AG04450 (cell line): ENCODE measurements around the gene CCDC91. TPM values are rescaled to one million over a fixed set of nuclear protein-coding genes. Genes with fewer than 3 reads are reported as not detected.

Experiments used
- CTCF ChIA-PET: fragments of 300-600, 350-600 bp; formaldehyde crosslinking; extraction: SDS; loops from one replicate; lab custom pipeline; 2022; ENCODE audit warnings: antibody characterized with exemption, inconsistent platforms; lab: Charles Lee
- POLR2A ChIA-PET: fragments of 350-600 bp; formaldehyde crosslinking; extraction: SDS; loops from one replicate; lab custom pipeline; 2021; ENCODE audit warnings: antibody characterized with exemption, inconsistent platforms; lab: Yijun Ruan, JAX
- DNase-seq: peaks from one replicate; pipeline ENCODE4 v3.0.0-alpha.2; 2011; ENCODE audit warnings: low read depth, low spot score
- H3K27ac ChIP-seq: one replicate; pipeline ENCODE4 v1.5.1; 2012; ENCODE audit warnings: low read depth, low read length, control low read depth
- H3K27me3 ChIP-seq: one replicate; pipeline ENCODE4 v1.6.0; 2012; ENCODE audit warnings: low read length; ENCODE audit not compliant: control insufficient read depth, insufficient read depth
- H3K4me3 ChIP-seq: 2 replicates; pipeline ENCODE4 v1.5.1; 2011; ENCODE audit warnings: mild to moderate bottlenecking, low read depth, low read length, control low read depth
- H3K9me3 ChIP-seq: 2 replicates; pipeline ENCODE4 v1.5.1; 2012; ENCODE audit warnings: low read length; ENCODE audit not compliant: control insufficient read depth, insufficient read depth
- polyA plus RNA-seq: library from polyadenylated mRNA; depleted of rRNA; stranded (reverse); fragments of >200 nt; gene quantifications from 2 replicates; pipeline ENCODE4 v1.2.3, GENCODE V29; 2011
- TF ChIP-seq, protein P1 (sequence below): IDR thresholded peaks from 2 replicates; pipeline ENCODE4 v1.5.1; 2011; ENCODE audit warnings: low read depth, low read length, control low read depth, inconsistent platforms

The CCDC91 gene
- polyA plus RNA-seq, 1 experiment: 21.0 TPM

DNA sequence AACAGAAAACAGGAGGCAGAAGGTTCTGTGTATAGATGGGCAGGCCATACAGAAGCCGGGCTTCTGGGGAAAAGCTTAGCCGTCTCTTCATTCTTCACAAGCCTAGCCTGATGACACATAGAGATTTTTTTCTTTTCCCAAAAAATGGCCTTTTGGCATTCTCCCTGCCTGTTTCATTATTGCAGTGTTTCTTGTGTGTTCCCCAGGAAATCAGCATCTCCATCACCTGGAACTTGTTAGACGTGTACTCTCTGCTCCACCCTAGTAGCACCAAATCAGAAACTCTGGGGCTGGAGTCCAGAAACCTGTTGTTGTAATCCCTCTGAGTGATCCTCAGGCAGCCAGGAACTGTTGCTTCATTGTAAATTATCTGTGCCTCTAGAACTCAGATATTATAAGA, 388.1 kb downstream of the CCDC91 start:
- H3K4me3 ChIP-seq: no peak overlapping the region
- no peak overlapping the region for H3K27ac ChIP-seq
- TF ChIP-seq, protein P1, sequence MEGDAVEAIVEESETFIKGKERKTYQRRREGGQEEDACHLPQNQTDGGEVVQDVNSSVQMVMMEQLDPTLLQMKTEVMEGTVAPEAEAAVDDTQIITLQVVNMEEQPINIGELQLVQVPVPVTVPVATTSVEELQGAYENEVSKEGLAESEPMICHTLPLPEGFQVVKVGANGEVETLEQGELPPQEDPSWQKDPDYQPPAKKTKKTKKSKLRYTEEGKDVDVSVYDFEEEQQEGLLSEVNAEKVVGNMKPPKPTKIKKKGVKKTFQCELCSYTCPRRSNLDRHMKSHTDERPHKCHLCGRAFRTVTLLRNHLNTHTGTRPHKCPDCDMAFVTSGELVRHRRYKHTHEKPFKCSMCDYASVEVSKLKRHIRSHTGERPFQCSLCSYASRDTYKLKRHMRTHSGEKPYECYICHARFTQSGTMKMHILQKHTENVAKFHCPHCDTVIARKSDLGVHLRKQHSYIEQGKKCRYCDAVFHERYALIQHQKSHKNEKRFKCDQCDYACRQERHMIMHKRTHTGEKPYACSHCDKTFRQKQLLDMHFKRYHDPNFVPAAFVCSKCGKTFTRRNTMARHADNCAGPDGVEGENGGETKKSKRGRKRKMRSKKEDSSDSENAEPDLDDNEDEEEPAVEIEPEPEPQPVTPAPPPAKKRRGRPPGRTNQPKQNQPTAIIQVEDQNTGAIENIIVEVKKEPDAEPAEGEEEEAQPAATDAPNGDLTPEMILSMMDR: no peak
- ChIA-PET CTCF (no interaction called here), POLR2A (no interaction called here)
- no peak for DNase-seq
- no peaks in the 10 kb centered on the region; the same call in 1 of the 2 replicates for H3K9me3 ChIP-seq
- H3K27me3 ChIP-seq: no peaks in the 10 kb centered on the region

DNA sequence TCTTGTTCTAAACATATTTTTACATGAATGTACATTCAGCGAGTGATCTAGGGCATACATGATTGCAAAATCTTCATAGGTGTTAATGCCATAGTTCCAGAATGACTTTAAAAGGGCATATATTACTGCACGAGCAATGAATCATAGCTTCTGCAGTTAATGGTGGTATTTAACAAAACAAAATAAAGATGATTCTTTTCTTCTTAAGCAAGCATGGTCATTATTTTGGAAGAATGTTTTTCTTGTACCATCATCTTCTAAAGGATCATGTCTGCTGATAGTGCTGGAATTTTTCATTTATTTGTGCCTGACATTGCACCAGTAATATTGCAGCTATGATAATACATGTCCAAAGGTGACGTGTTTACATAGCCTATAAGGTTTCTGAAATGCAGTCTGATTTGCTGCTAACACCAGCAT, 388.6 kb downstream of the CCDC91 start:
- Histone ChIP-seq H3K9me3 (no peaks in the 10 kb centered on the region; the same call in 1 of the 2 replicates), H3K4me3 (no peak overlapping the region), H3K27me3 (no peaks in the 10 kb centered on the region), H3K27ac (no peak overlapping the region)
- CTCF ChIA-PET: no interaction called here
- TF ChIP-seq, protein P1: no peak
- POLR2A ChIA-PET: interaction anchor here (0.9 kb wide), 1 partner anchor 9 kb away, joined by 3 read pairs; no protein-coding TSS in a partner anchor
- no peak for DNase-seq

DNA sequence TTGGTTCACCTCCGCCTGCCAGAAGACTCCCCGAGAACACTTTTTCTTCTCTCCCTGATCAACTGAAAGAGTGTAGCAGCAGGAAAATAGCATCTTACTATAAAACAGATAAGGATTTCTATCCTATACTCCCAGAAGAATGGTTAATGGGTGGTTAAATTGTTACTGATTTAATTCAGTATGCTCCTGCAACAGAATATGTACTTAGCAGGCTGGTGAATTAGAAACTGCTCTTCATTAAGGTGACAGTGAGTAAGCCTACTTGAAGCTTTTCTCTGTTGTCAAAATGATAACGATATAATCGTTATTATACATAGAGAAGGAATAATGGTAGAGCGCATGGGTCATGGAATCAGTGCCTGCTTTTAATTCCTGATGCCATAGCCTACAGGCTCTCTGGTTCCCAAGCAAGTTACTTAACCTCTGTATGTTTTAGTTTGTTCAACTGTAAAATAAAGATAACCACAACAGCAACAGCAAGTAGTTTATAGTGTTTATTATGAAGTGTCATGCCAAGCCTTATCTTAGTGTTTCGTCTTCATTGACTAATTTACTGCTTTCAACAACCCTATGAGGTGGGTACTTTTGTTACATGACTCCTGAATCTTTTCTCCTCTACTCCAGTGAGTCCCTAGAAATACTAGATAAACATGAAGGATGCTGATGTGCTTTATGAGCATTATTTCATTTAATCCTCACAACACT, 392.6 kb downstream of the CCDC91 start:
- TF ChIP-seq, protein P1: no peak
- Histone ChIP-seq H3K27me3 (no peaks in the 10 kb centered on the region), H3K9me3 (no peaks in the 10 kb centered on the region; the same call in 1 of the 2 replicates), H3K4me3 (no peak overlapping the region), H3K27ac (no peak overlapping the region)
- CTCF ChIA-PET: no interaction called here
- DNase-seq: no peak
- POLR2A ChIA-PET: no interaction called here

DNA sequence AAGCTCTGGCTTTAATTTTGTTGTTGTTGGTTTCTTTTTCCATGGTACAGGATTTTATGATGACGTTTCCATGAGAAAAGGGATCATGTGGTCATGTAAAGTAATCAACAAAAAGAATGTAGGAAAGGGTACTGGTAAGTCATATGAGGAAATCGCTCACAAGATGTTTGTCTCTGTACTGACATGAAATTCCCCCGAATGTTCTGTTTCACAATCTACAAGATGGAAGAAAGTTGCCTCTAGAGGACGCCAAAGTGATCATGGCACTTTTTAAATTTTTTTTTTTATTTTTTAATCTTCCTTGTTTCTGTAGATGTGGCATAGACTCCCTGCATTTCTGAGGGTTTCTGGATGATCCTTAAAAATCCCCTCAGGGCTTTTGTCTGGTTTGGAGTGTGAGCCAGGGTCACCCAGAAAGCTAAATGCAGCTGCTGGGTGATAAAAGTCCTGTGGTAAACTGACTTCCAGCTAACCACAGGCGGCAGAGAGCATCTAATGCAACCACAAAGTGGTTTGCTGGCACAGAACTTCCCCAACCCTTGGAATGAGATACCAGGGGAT, 393.5 kb downstream of the CCDC91 start:
- TF ChIP-seq, protein P1: no peak
- ChIA-PET POLR2A (no interaction called here), CTCF (no interaction called here)
- Histone ChIP-seq H3K27ac (no peak overlapping the region), H3K9me3 (no peaks in the 10 kb centered on the region; the same call in 1 of the 2 replicates), H3K4me3 (no peak overlapping the region), H3K27me3 (no peaks in the 10 kb centered on the region)
- no peak for DNase-seq

DNA sequence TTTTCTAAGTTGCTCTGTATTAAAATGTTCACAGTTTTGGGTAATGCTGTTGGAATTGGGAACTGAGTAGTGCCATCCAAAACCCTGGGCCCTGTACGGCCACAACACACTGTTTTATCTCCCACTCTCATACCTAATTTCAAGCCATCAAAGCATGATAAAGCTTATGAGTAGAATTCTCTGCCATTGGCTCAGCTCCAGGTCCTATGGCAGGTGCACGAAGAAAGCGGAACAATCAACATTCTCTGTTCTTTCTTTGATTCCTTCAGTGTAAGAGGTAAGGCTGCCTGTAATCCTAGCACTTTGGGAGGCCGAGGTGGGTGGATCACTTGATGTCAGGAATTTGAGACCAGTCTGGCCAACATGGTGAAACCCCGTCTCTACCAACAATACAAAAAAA, 394.9 kb downstream of the CCDC91 start:
- DNase-seq: no peak
- Histone ChIP-seq H3K4me3 (no peak overlapping the region), H3K27ac (no peak overlapping the region), H3K27me3 (no peaks in the 10 kb centered on the region), H3K9me3 (no peaks in the 10 kb centered on the region)
- ChIA-PET CTCF (no interaction called here), POLR2A (no interaction called here)
- TF ChIP-seq, protein P1: no peak
